SK-MEL-5 (cell line): ENCODE results near the gene UBQLN4. TPM values are rescaled to one million over a fixed set of nuclear protein-coding genes. Genes with fewer than 3 reads are reported as not detected.
"Not testable (repeated sequence)": the region's sequence is repeated elsewhere in the genome, so short reads cannot be mapped to it uniquely, and the experiment has no call there.

Source experiments
- DNase-seq: peaks from one replicate; pipeline ENCODE4 v3.0.0-alpha.2; 2016; ENCODE audit warnings: low read depth, low spot score
- in situ Hi-C: cut with HindIII; loops from 2 replicates; pipeline ENCODE4 v1.10.0; 2016; ENCODE audit warnings: low sequenced_read_pairs, high pct_unique_total_duplicates, low pct_unique_long_range_greater_than_20kb
- total RNA-seq: library from RNA; depleted of rRNA; stranded (reverse); fragments of >200 nt; shearing (Covaris generic); gene quantifications from 2 replicates; pipeline ENCODE4 v1.2.3, GENCODE V29; 2014

UBQLN4 gene
- total RNA-seq, 1 experiment from 2014 or later, result 23.3 TPM

DNA sequence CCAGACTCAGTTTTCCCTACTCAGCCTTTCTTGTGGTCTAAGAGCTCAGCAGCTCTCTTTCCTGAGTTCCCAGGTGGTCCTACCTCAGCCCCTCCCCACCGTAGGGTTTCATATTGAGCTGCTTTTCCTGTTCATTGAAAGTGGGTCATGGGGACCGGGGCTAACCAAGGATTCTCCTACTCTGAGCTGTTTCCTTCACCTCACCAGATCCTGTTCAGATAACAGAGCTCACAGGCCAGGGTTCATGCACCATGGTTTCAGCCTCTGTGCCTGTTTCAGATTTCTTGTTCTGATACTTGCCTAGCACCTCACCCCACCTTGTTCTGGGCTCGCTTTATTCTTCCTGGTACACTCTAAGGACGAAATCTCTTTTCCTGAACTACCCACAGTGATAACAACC lies 8.5 kb downstream of the UBQLN4 start:
- in situ Hi-C loops, result no loop called here

DNA sequence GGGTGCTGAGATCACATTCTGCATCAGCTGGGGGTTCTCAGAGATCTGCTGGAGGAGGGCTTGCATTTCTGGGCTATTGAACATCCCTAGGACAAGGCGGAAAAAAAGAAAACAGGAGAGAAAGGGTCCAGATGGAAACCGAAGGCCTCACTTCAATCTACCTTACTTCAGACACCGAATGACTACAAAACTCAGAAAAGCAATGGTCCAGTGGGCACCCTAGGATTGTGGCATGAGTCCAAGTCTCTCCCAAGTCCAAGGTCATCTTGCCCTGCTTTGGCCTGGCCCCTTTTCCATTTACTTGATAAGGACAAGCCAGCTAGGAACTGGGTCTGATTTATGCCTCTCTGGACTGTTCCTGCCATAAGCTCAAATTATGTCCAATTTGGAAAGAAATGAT lies 10.8 kb downstream of the UBQLN4 start:
- in situ Hi-C loops, result no loop called here
- no peak for DNase-seq

More for the DNA sequence above, 8.5 kb downstream of the UBQLN4 start:
- no peak for DNase-seq

GRCh38 chr1:156034991-156035390 lies 18.6 kb downstream of the UBQLN4 start:
- DNase-seq, in situ Hi-C loops: not testable (repeated sequence)

DNA sequence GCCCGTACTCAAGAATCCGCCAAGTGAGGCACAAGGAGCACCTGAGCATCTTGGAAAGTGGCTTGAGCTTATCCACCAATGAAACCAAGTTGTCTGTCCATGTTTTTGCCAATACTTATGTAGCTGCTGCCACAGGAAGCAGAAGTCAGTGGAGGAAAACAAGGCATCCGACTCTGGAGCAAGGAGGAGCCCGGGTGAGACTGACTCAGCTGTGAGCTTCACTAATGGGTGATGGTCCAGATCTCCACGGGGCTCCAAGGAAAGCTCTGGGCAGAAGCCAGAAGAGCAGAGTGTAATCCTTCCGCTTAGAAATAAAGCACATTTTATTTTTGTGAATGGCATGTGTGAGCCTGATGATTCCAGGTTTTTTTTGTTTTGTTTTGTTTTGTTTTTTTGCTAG lies 20.6 kb downstream of the UBQLN4 start:
- in situ Hi-C loops, result no loop called here
- no peak for DNase-seq

GRCh38 chr1:156026588-156026987 lies 27.0 kb downstream of the UBQLN4 start:
- no peak for DNase-seq
- in situ Hi-C loops, result no loop called here

GRCh38 chr1:156025876-156026275 lies 27.7 kb downstream of the UBQLN4 start:
- in situ Hi-C loops, result no loop called here
- DNase-seq, result peak; percentile 82

DNA sequence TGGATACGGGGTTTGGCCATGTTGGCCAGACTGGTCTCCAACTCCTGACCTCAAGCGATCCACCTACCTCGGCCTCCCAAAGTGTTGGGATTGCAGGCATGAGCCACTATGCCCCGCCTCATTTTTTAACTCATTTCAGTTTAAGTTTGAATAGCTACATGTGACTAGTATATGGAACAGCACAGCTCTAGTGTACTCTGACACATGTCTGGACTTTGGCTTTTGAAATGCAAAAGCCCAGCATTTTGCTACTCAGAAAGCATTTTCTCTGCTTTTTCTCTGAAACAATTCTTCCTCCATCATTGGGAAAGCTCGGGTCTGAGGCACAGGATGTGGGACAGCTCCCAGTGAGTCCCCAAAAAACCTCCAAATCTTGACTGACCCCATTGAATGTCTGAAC lies 28.8 kb downstream of the UBQLN4 start:
- in situ Hi-C loops, result no loop called here
- DNase-seq, result no peak

GRCh38 chr1:156021954-156022353 lies 31.6 kb downstream of the UBQLN4 start:
- no peak for DNase-seq
- in situ Hi-C loops, result no loop called here

DNA sequence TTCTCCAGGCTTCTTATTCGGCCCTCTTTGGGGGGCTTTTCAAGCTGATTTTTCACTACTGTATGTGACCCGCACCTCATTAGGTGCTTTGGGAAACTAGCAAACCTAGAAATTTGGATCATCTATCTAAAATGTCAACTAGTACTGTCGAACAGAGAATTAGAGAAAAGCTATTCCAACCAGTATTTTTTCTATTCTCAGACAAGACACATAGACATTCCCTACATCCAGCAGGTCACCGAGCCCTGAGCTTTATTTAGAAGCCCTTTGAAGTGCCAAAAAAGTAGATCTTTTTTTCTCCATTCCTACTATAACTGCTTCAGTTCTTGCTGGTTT lies 32.5 kb downstream of the UBQLN4 start:
- DNase-seq, result no peak
- in situ Hi-C loops, result no loop called here

- DNase-seq, result peak; percentile 94
- in situ Hi-C loops, result no loop called here
Observed at GRCh38 chr1:156020293-156021092, 33.1 kb downstream of the UBQLN4 start, which contains the start of gene SSR2. SSR2 (minus strand) TSS chr1:156020951; CDS start chr1:156020167, 784 bp downstream.

GRCh38 chr1:156019946-156020292 lies 33.7 kb downstream of the UBQLN4 start:
- in situ Hi-C loops, result no loop called here
- no peak for DNase-seq

DNA sequence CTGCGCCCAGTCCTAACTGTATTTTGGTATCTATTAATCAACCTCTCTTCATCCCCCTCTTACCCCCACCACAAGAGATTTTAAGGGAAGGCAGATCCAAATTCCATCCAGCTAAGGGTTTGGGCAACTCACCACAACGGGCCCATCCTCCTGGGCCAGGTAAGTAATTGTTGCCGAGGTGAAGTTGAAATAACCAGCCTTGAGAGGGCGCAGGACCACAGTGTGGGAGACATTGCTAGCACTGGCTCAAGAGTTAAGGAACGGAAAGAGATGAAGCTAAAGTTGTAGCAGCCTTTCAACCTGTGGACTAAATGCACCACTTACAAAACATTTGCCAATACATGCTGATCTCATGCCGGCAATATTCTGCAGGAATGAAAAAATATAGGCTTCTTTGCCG lies 38.8 kb downstream of the UBQLN4 start:
- in situ Hi-C loops, result no loop called here
- DNase-seq, result no peak

GRCh38 chr1:156012051-156012817 lies 41.4 kb downstream of the UBQLN4 start:
- in situ Hi-C loops, result no loop called here
- DNase-seq, result no peak

DNA sequence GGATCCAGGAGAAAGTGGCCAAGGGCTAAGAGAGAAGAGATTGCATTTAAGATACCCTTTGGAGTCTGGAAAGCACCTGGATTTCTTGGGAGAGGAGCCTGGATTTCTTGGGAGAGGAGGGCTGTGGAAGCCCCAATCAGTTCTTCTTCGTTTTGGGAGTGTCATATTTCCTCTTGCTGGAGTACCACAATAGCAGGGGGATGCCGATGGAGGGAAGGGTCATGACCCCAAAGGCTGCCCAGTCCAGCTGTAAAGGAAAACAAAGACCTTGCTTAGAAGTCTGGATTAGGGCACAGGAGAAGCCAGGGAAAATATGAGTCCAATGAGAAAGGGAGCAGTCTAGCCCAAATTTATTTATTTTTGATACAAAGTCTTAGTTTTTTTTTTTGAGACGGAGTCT lies 44.2 kb downstream of the UBQLN4 start:
- in situ Hi-C loops, result no loop called here
- no peak for DNase-seq

GRCh38 chr1:156006666-156007376 lies 46.8 kb downstream of the UBQLN4 start:
- peak; percentile 86 for DNase-seq
- in situ Hi-C loops, result no loop called here

- in situ Hi-C loops, result no loop called here
- DNase-seq, result no peak
Observed at GRCh38 chr1:156004843-156005584, 48.6 kb downstream of the UBQLN4 start.

- in situ Hi-C loops, result no loop called here
- DNase-seq, result no peak
Observed at GRCh38 chr1:156003923-156004188, 49.7 kb downstream of the UBQLN4 start.
